Spleen (tissue), 7 donors: ENCODE measurements around the gene MUC2.

Source experiments
- POLR2A ChIP-seq, 3 donors: fragments of 450-650 bp; IDR thresholded peaks; one replicate each; pipeline ENCODE4 v1.5.1; 2017; ENCODE audit warnings: antibody characterized with exemption in 3 of 3, mild to moderate bottlenecking in 1 of 3
- POLR2AphosphoS5 ChIP-seq, 3 donors: sonication (generic); formaldehyde crosslinking; IDR thresholded peaks; one replicate each; pipeline ENCODE4 v1.5.1; 2017; ENCODE audit warnings: antibody characterized with exemption in 3 of 3
- TF ChIP-seq, protein P1 (sequence below), 11 experiments: fragments of 200-600 bp in 7 of 11; fragments of 450-650 bp in 4 of 11; sonication (generic) in 4 of 11; IDR thresholded peaks in 8 of 11; conservative IDR thresholded peaks in 3 of 11; 1 replicate in 7 of 11; 2 replicates in 4 of 11; pipeline versions ENCODE4 v1.4.0 to v1.8.0; 2016 to 2021; ENCODE audit warnings: antibody characterized with exemption in 11 of 11, inconsistent platforms in 4 of 11, mild to moderate bottlenecking in 1 of 11
- donor health status: DM: no; HTN: no; CAD: no; lungs with moderate emphysema.
- donor health status: DM: no; HTN: no; CAD: no.
- donor health status: DM: no; HTN: no; CAD: no.

DNA sequence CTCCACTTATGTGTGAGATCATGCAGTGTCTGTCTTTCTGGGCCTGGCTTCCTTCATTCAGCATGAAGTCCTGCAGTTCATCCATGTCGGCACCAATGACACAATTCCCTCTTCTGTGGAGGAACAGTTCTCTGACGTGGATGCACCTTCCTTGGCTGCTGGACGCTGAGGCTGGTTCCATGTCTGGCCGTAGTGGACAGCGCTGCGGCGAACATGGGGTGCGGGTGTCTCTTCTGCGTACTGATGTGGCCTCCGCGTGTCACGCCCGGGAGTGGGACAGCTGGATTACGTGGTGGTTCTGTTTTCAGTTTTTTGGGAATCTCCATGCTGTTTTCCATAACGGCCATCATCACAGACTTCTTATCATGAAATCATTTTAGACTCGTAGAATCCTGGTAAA is 16.9 kb upstream of the MUC2 start:
- TF ChIP-seq, protein P1, sequence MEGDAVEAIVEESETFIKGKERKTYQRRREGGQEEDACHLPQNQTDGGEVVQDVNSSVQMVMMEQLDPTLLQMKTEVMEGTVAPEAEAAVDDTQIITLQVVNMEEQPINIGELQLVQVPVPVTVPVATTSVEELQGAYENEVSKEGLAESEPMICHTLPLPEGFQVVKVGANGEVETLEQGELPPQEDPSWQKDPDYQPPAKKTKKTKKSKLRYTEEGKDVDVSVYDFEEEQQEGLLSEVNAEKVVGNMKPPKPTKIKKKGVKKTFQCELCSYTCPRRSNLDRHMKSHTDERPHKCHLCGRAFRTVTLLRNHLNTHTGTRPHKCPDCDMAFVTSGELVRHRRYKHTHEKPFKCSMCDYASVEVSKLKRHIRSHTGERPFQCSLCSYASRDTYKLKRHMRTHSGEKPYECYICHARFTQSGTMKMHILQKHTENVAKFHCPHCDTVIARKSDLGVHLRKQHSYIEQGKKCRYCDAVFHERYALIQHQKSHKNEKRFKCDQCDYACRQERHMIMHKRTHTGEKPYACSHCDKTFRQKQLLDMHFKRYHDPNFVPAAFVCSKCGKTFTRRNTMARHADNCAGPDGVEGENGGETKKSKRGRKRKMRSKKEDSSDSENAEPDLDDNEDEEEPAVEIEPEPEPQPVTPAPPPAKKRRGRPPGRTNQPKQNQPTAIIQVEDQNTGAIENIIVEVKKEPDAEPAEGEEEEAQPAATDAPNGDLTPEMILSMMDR (IDR thresholded peaks at IDR 0.05 in 8 of 11, conservative IDR thresholded peaks at IDR 0.05 in 3 of 11), result no peak
- TF ChIP-seq POLR2AphosphoS5 (IDR thresholded peaks at IDR 0.05) (no peak), POLR2A (IDR thresholded peaks at IDR 0.05) (no peak)
